Measurements from ENCODE around the gene SPO11.

GRCh38 chr20:57351042-57351783 is 21.6 kb downstream of the SPO11 start, which contains the start of gene RAE1:
- no peak for TF ChIP-seq TARDBP (IDR thresholded peaks at IDR 0.05)
- TF ChIP-seq FOXK2 (IDR thresholded peaks at IDR 0.05), result no peak

Measured in HEK293T (cell line).